Sigmoid colon (tissue), 4 donors: Measurements from ENCODE around the gene CD33.

Source experiments
- POLR2A ChIP-seq, 2 donors: fragments of 450-650 bp; IDR thresholded peaks; one replicate each; pipeline ENCODE4 v1.6.1; 2016; ENCODE audit warnings: antibody characterized with exemption in 2 of 2, mild to moderate bottlenecking in 2 of 2, moderate library complexity in 2 of 2
- POLR2AphosphoS5 ChIP-seq, 4 donors: sonication (generic); formaldehyde crosslinking; IDR thresholded peaks; one replicate each; pipeline ENCODE4 v1.6.1; 2017; ENCODE audit warnings: antibody characterized with exemption in 4 of 4

GRCh38 chr19:51282335-51282734 lies 57.5 kb downstream of the CD33 start:
- no peak for TF ChIP-seq POLR2AphosphoS5 (IDR thresholded peaks at IDR 0.05)
- no peak for TF ChIP-seq POLR2A (IDR thresholded peaks at IDR 0.05)
